SK-N-SH (cell line): ENCODE data around the gene ZSCAN9. TPM values are rescaled to one million over a fixed set of nuclear protein-coding genes. Genes with fewer than 3 reads are reported as not detected.

Experiments
- CTCF ChIA-PET: fragments of 300-600, 350-600 bp; formaldehyde crosslinking; extraction: SDS; loops from one replicate; lab custom pipeline; 2021; lab: Yijun Ruan, JAX
- POLR2A ChIA-PET: fragments of 350-600 bp; sonication (Branson Sonifier 250); formaldehyde crosslinking; extraction: SDS; loops from one replicate; lab custom pipeline; 2020; ENCODE audit warnings: antibody characterized with exemption, inconsistent platforms; lab: Yijun Ruan, JAX
- DNase-seq: peaks from one replicate; pipeline ENCODE4 v3.0.0; 2012
- H2AFZ ChIP-seq: fragments of 200-600 bp; sonication (generic); 2 replicates; pipeline ENCODE4 v1.8.1; 2016; ENCODE audit warnings: antibody characterized with exemption, mild to moderate bottlenecking, low read depth
- H3F3A ChIP-seq: fragments of 200-600 bp; sonication (generic); replicated peaks from 2 replicates; pipeline ENCODE3; 2016; ENCODE audit warnings: antibody characterized with exemption, mild to moderate bottlenecking; ENCODE audit not compliant: insufficient read depth
- H3K27ac ChIP-seq, 2 experiments: fragments of 200-500 bp in 1 of 2; fragments of 200-600 bp in 1 of 2; sonication (Bioruptor generic) in 1 of 2; sonication (generic), shearing (Covaris generic) in 1 of 2; 2 replicates each; pipeline versions ENCODE4 v1.5.1 to v1.6.1; 2014 to 2016; ENCODE audit warnings: low read depth in 2 of 2, inconsistent platforms in 1 of 2, low read length in 1 of 2, mild to moderate bottlenecking in 1 of 2, mixed read lengths in 1 of 2
- H3K27me3 ChIP-seq: fragments of 200-600 bp; sonication (generic), shearing (Covaris generic); 2 replicates; pipeline ENCODE4 v1.6.1; 2016; ENCODE audit warnings: mixed run types; ENCODE audit not compliant: insufficient read depth
- H3K36me3 ChIP-seq, 2 experiments: fragments of 200-500 bp in 1 of 2; fragments of 200-600 bp in 1 of 2; sonication (Bioruptor generic) in 1 of 2; sonication (generic) in 1 of 2; replicated peaks in 1 of 2; 2 replicates each; pipeline versions ENCODE3 to v1.5.1; 2014 to 2016; ENCODE audit warnings: low read length in 1 of 2, mild to moderate bottlenecking in 1 of 2; ENCODE audit not compliant: insufficient read depth in 2 of 2, control insufficient read depth in 1 of 2
- H3K4me1 ChIP-seq, 2 experiments: fragments of 200-500 bp in 1 of 2; fragments of 200-600 bp in 1 of 2; sonication (Bioruptor generic) in 1 of 2; sonication (generic), shearing (Covaris generic) in 1 of 2; 2 replicates each; pipeline versions ENCODE4 v1.5.1 to v1.6.1; 2014 to 2016; ENCODE audit warnings: low read depth in 1 of 2, low read length in 1 of 2, mixed run types in 1 of 2; ENCODE audit not compliant: insufficient read depth in 2 of 2, control insufficient read depth in 1 of 2
- H3K4me2 ChIP-seq: fragments of 200-600 bp; sonication (generic), shearing (Covaris generic); 2 replicates; pipeline ENCODE4 v1.6.1; 2017; ENCODE audit warnings: mixed run types
- H3K4me3 ChIP-seq, 2 experiments: fragments of 200-500 bp in 1 of 2; fragments of 200-600 bp in 1 of 2; sonication (Bioruptor generic) in 1 of 2; sonication (generic), shearing (Covaris generic) in 1 of 2; 2 replicates each; pipeline versions ENCODE4 v1.5.1 to v1.8.1; 2014 to 2016; ENCODE audit warnings: low read depth in 2 of 2, inconsistent platforms in 1 of 2, low read length in 1 of 2, mild to moderate bottlenecking in 1 of 2, mixed read lengths in 1 of 2, moderate library complexity in 1 of 2
- H3K79me2 ChIP-seq: fragments of 200-600 bp; sonication (generic); 2 replicates; pipeline ENCODE4 v1.8.1; 2017; ENCODE audit warnings: mild to moderate bottlenecking; ENCODE audit not compliant: insufficient read depth
- H3K9ac ChIP-seq: fragments of 200-600 bp; sonication (generic); 2 replicates; pipeline ENCODE4 v1.6.1; 2017; ENCODE audit warnings: mixed run types
- H3K9me2 ChIP-seq: fragments of 200-600 bp; sonication (generic); 2 replicates; pipeline ENCODE4 v1.6.1; 2017; ENCODE audit warnings: mixed run types
- H3K9me3 ChIP-seq: fragments of 200-600 bp; sonication (generic); 2 replicates; pipeline ENCODE4 v1.6.1; 2017; ENCODE audit warnings: mixed run types, mild to moderate bottlenecking, moderate library complexity
- H4K20me1 ChIP-seq: fragments of 200-600 bp; sonication (generic); 2 replicates; pipeline ENCODE4 v1.6.1; 2017; ENCODE audit warnings: mild to moderate bottlenecking, mixed run types; ENCODE audit not compliant: insufficient read depth
- CTCF ChIP-seq: fragments of 200-600 bp; sonication (generic); IDR thresholded peaks from 2 replicates; pipeline ENCODE4 v1.6.1; 2017; ENCODE audit warnings: antibody characterized with exemption, mild to moderate bottlenecking, moderate library complexity
- ELF1 ChIP-seq: IDR thresholded peaks from 2 replicates; pipeline ENCODE4 v1.4.0; 2012
- EZH2phosphoT487 ChIP-seq: fragments of 200-600 bp; sonication (generic); IDR thresholded peaks from 2 replicates; pipeline ENCODE4 v1.6.1; 2017; ENCODE audit warnings: low read depth, mixed run types, mild to moderate bottlenecking, antibody characterized with exemption, moderate library complexity, borderline replicate concordance
- FOSL2 ChIP-seq: IDR thresholded peaks from 2 replicates; pipeline ENCODE4 v1.4.0; 2012; ENCODE audit warnings: low read depth, mild to moderate bottlenecking, moderate library complexity, borderline replicate concordance
- FOXM1 ChIP-seq: IDR thresholded peaks from 2 replicates; pipeline ENCODE4 v1.4.0; 2012; ENCODE audit warnings: low read depth, mild to moderate bottlenecking
- GATA2 ChIP-seq: sonication (generic); formaldehyde crosslinking; IDR thresholded peaks from 2 replicates; pipeline ENCODE4 v1.5.0; 2020; ENCODE audit warnings: mild to moderate bottlenecking, missing genetic modification reagents
- JUND ChIP-seq: IDR thresholded peaks from 2 replicates; pipeline ENCODE4 v1.4.0; 2012
- MAX ChIP-seq: IDR thresholded peaks from 2 replicates; pipeline ENCODE4 v1.4.0; 2012; ENCODE audit warnings: low read depth
- MEF2A ChIP-seq: IDR thresholded peaks from 2 replicates; pipeline ENCODE4 v1.4.0; 2012; ENCODE audit warnings: low read depth, borderline replicate concordance
- MXI1 ChIP-seq: IDR thresholded peaks from 2 replicates; pipeline ENCODE4 v1.6.1; 2012; ENCODE audit warnings: mild to moderate bottlenecking, low read depth, low read length, improper control_type of control experiment
- NRF1 ChIP-seq: IDR thresholded peaks from 2 replicates; pipeline ENCODE4 v1.6.1; 2012; ENCODE audit warnings: low read depth, mild to moderate bottlenecking, low read length
- PBX3 ChIP-seq: IDR thresholded peaks from 2 replicates; pipeline ENCODE4; 2012
- POLR2AphosphoS5 ChIP-seq: IDR thresholded peaks from 2 replicates; pipeline ENCODE4 v1.6.1; 2012; ENCODE audit warnings: low read depth, low read length
- RAD21 ChIP-seq: IDR thresholded peaks from 2 replicates; pipeline ENCODE4 v1.6.1; 2012; ENCODE audit warnings: mild to moderate bottlenecking, low read length
- REST ChIP-seq: IDR thresholded peaks from 2 replicates; pipeline ENCODE4 v1.6.1; 2012; ENCODE audit warnings: mild to moderate bottlenecking, low read depth, low read length, moderate library complexity
- RFX5 ChIP-seq: IDR thresholded peaks from 2 replicates; pipeline ENCODE4 v1.6.1; 2012; ENCODE audit warnings: mild to moderate bottlenecking, improper control_type of control experiment, low read length
- RXRA ChIP-seq: IDR thresholded peaks from 2 replicates; pipeline ENCODE4 v1.4.0; 2012; ENCODE audit warnings: low read depth, mild to moderate bottlenecking, borderline replicate concordance
- SMC3 ChIP-seq: IDR thresholded peaks from 2 replicates; pipeline ENCODE4 v1.6.1; 2012; ENCODE audit warnings: low read depth, low read length, improper control_type of control experiment
- TAF1 ChIP-seq: IDR thresholded peaks from 2 replicates; pipeline ENCODE4 v1.6.1; 2012; ENCODE audit warnings: low read depth, mild to moderate bottlenecking, low read length, moderate library complexity, borderline replicate concordance
- TCF12 ChIP-seq: IDR thresholded peaks from 2 replicates; pipeline ENCODE4 v1.4.0; 2012
- TEAD4 ChIP-seq: IDR thresholded peaks from 2 replicates; pipeline ENCODE4 v1.4.0; 2012; ENCODE audit warnings: mild to moderate bottlenecking, borderline replicate concordance; ENCODE audit not compliant: insufficient read depth
- USF1 ChIP-seq: IDR thresholded peaks from 2 replicates; pipeline ENCODE4 v1.4.0; 2012; ENCODE audit warnings: low read depth, borderline replicate concordance
- USF2 ChIP-seq: fragments of 150-350 bp; IDR thresholded peaks from 2 replicates; pipeline ENCODE4 v1.6.1; 2017; ENCODE audit warnings: antibody characterized with exemption, low read length, low read depth, borderline replicate concordance
- YY1 ChIP-seq: IDR thresholded peaks from 2 replicates; pipeline ENCODE4 v1.4.0; 2012; ENCODE audit warnings: low read depth, mild to moderate bottlenecking
- WGBS: methylation state at CpG from one replicate; pipeline ENCODE4 v1.1.6; 2017; ENCODE audit warnings: low lambda C conversion rate; 5-methylcytosine and 5-hydroxymethylcytosine counted together
- polyA plus RNA-seq, 3 experiments: library from polyadenylated mRNA; depleted of rRNA; stranded (reverse); fragments of >200 nt; gene quantifications; 2 replicates each; pipeline ENCODE4 v1.2.3, GENCODE V29; 2012

The ZSCAN9 gene
- 13.7 and 23.2 TPM in 2 replicates for polyA plus RNA-seq (2012; rRNA removed)
- 13.4 and 14.3 TPM in 2 replicates for polyA plus RNA-seq (2012; cell fraction: cytosol; rRNA removed)
- polyA plus RNA-seq (2012; cell fraction: nucleus; rRNA removed), result 29.1 and 43.7 TPM in 2 replicates

- peak; percentile 88 for DNase-seq
- no peaks in the 10 kb centered on the region for H3F3A ChIP-seq
- H3K9me2 ChIP-seq, result no peaks in the 10 kb centered on the region
- WGBS, result 1% methylated on average over 26 of the region's 45 CpGs
- H3K9ac ChIP-seq, result peak within 1 kb of the TSS; percentile 72
- H3K27me3 ChIP-seq, result no peaks in the 10 kb centered on the region
- H3K4me1 ChIP-seq, result peaks cover 0 to 7% of the 10 kb centered on the region in 2 experiments; a peak in 3 of 4 replicates
- CTCF ChIA-PET, result interaction anchor here (3.3 kb wide), 1 partner anchor 131 kb away, joined by 10 read pairs; no protein-coding TSS in a partner anchor
- peak within 1 kb of the TSS; percentile 78 to 92 for H3K4me3 ChIP-seq
- H3K9me3 ChIP-seq, result no peaks in the 10 kb centered on the region
- H4K20me1 ChIP-seq, result no peaks in the 10 kb centered on the region
- peak within 1 kb of the TSS; percentile 84 for H3K4me2 ChIP-seq
- POLR2A ChIA-PET, result interaction anchor here (0.5 to 1.4 kb wide), 4 partner anchors 26 to 1837 kb away, joined by 3 to 4 read pairs (median 3); partner anchors contain the start of gene ZKSCAN4
- peaks cover 45% of the 10 kb centered on the region for H3K79me2 ChIP-seq
- peak within 1 kb of the TSS; percentile 62 to 84 for H3K27ac ChIP-seq
- H3K36me3 ChIP-seq, result peaks cover 28 to 30% of the 10 kb centered on the region in 2 experiments
- H2AFZ ChIP-seq, result peak within 1 kb of the TSS; percentile 97
- peak; percentile 61; the same call in 1 of the 2 replicates for TF ChIP-seq FOSL2
- TF ChIP-seq RFX5, result peak; percentile 26; the same call in 1 of the 2 replicates
- no peak for TF ChIP-seq NRF1
- TF ChIP-seq MAX, result peak; percentile 73
- TF ChIP-seq ELF1, result peak; percentile 91
- peak; percentile 11; the same call in 1 of the 2 replicates for TF ChIP-seq SMC3
- TF ChIP-seq MXI1, result peak; percentile 79
- no peak for TF ChIP-seq EZH2phosphoT487
- TF ChIP-seq RAD21, result no peak; the same call in 1 of the 2 replicates
- TF ChIP-seq POLR2AphosphoS5, result peak; percentile 88
- TF ChIP-seq TCF12, result peak; percentile 39; the same call in 1 of the 2 replicates
- no peak for TF ChIP-seq FOXM1
- no peak for TF ChIP-seq JUND
- peak; percentile 91 for TF ChIP-seq YY1
- TF ChIP-seq PBX3, result peak; percentile 22; the same call in 1 of the 2 replicates
- TF ChIP-seq TEAD4, result no peak
- no peak for TF ChIP-seq CTCF
- 0 out of 2 replicates have a peak, but pooled peaks have one; percentile 41 for TF ChIP-seq REST
- TF ChIP-seq USF1, result 0 out of 2 replicates have a peak, but pooled peaks have one; percentile 17
- no peak; the same call in 1 of the 2 replicates for TF ChIP-seq RXRA
- no peak for TF ChIP-seq USF2
- 0 out of 2 replicates have a peak, but pooled peaks have one; percentile 10 for TF ChIP-seq GATA2 (CRISPR knock-in tag)
- TF ChIP-seq TAF1, result peak; percentile 94
- TF ChIP-seq MEF2A, result no peak; the same call in 1 of the 2 replicates
These were observed at the start of gene ZSCAN9 for GRCh38 chr6:28225056-28225834. Gene ZSCAN9, plus strand, starts transcription at chr6:28225275. Its CDS starts 1,810 bp downstream, at chr6:28227085.
